GM21576 (cell line): Measurements from ENCODE around the gene IPO8.
"Not testable (repeated sequence)": the region's sequence is repeated elsewhere in the genome, so short reads cannot be mapped to it uniquely, and the experiment has no call there.

Experiments used
- ATAC-seq: cut with Tn5 transposase; IDR thresholded peaks from one replicate; pipeline ENCODE4 v1.9.1; 2021; ENCODE audit warnings: mild to moderate bottlenecking, moderate library complexity; ENCODE audit not compliant: unreplicated experiment

IPO8 gene

DNA sequence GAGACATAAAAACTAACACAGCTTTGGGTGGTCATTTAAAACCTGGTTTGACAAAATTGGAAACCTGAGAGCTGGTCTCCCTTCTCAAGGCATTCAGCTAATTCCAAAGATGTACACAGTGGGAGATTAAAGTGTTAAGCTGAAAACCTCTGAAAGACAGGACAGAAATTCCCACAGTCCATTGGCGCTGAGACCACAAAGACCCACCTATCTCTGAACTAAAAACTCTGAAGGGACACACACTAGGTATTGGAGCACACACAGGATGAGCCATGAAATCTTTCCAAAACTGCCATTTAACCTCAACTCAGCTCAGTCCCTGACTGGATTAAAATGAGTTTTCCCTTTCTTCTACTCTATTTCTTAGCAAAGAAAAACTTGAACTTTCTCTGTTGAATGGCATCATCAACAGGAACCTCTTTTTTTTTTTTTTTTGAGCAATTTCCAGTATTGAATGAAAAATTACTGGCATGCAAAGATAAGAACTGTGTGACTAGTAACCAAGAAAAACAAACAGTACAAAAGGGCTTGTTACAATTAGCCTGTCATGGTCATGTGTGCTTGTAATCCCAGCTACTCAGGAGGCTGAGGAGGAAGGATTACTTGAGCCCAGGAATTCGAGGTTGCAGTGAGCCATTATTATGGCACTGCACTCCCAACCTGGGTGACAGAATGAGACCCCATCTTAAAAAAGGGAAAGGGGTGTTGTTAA lies 82.4 kb downstream of the IPO8 start:
- no peak for ATAC-seq

- ATAC-seq = no peak
These were observed 85.0 kb downstream of the IPO8 start for GRCh38 chr12:30610718-30611117.

- not testable (repeated sequence) for ATAC-seq
These were observed 85.8 kb downstream of the IPO8 start for GRCh38 chr12:30609819-30610218.

DNA sequence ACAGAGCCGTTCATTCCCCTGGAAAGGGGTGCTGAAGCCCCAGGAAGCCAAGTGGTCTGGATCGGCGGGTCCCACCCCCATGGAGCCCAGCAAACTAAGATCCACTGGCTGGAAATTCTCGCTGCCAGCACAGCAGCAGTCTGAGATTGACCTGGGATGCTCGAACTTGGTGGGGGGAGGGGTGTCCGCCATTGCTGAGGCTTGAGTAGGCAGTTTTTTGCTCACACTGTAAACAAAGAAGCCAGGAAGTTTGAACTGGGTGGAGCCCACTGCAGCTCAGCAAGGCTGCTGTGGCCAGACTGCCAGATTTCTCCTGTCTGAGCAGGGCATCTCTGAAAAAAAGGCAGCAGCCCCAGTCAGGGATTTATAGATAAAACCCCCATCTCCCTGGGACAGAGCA lies 91.4 kb downstream of the IPO8 start:
- ATAC-seq = not testable (repeated sequence)

GRCh38 chr12:30603129-30603528 lies 92.5 kb downstream of the IPO8 start:
- no peak for ATAC-seq

- ATAC-seq = no peak
These were observed 93.0 kb downstream of the IPO8 start for GRCh38 chr12:30602678-30603077.

- no peak for ATAC-seq
These were observed 96.1 kb downstream of the IPO8 start for GRCh38 chr12:30599608-30600007.

- ATAC-seq = no peak
These were observed 96.8 kb downstream of the IPO8 start for GRCh38 chr12:30598889-30599288.

- no peak for ATAC-seq
These were observed 99.9 kb downstream of the IPO8 start for GRCh38 chr12:30595742-30596141.

DNA sequence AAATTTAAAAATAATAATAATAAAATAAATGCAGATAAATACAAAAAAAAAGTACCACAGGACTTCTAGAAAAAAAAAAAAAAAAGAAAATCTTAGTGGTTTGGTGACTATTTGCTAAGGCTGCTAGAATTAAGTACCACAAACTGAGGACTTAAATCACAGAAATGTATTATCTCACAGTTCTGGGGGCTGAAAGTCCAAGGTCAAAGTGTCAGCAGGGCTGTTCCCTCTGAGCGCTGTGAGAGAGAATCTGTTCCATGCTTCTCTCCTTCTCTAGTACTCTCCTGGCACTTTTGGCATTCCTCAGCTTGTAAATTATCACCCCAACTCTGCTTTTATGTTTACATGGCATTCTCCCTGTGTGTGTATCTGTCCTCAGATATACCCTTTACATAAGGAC lies 101.2 kb downstream of the IPO8 start:
- ATAC-seq = no peak

DNA sequence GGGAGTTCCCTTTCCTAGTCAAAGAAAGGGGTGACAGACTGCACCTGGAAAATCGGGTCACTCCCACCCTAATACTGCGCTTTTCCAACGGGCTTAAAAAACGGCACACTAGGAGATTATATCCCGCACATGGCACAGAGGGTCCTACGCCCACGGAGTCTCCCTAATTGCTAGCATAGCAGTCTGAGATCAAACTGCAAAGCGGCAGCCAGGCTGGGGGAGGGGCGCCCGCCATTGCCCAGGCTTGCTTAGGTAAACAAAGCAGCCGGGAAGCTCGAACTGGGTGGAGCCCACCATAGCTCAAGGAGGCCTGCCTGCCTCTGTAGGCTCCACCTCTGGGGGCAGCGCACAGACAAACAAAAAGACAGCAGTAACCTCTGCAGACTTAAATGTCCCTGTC lies 107.1 kb downstream of the IPO8 start:
- not testable (repeated sequence) for ATAC-seq

DNA sequence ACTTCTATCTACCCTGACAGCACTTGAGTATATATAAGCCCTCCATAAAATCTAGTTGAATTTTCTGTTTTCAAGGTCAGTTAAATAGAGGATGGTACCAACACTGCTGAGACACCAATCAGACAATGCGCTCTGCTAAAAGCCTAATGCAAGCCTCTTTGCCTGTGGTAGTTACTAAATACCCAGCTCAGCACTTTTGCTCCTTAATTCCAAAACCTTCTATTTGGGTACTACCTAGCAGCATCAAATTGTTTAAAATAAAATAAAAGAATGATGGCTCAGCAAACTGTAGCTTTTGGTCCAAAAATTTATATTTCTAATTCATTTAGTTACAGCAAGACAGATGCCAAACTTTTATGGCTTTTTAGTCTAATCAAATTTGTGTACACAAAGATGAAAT lies 107.9 kb downstream of the IPO8 start:
- no peak for ATAC-seq

- ATAC-seq = no peak
These were observed 109.8 kb downstream of the IPO8 start for GRCh38 chr12:30585877-30586276.

GRCh38 chr12:30582943-30583342 lies 112.7 kb downstream of the IPO8 start:
- no peak for ATAC-seq

DNA sequence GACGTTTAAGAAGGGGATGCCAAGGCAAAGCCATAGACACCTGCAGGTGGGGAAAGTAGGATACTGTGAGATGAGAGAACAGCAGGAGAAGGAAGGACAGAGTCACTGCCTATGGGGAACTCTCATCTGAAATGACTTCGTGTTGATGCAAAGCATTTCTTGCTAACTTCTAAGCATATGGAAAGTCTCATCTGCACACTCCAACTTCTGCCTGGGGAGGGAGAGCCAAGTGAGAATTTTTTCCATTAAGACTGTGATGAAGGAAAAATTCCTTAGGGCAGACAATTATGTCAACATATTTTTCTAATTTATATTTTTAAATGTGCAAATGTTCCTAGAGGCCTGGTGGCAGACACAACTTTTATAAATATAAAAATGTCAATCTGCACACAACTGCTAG lies 115.3 kb downstream of the IPO8 start:
- no peak for ATAC-seq
